ENCODE data around the gene KDM5A.

- TF ChIP-seq, protein P1, sequence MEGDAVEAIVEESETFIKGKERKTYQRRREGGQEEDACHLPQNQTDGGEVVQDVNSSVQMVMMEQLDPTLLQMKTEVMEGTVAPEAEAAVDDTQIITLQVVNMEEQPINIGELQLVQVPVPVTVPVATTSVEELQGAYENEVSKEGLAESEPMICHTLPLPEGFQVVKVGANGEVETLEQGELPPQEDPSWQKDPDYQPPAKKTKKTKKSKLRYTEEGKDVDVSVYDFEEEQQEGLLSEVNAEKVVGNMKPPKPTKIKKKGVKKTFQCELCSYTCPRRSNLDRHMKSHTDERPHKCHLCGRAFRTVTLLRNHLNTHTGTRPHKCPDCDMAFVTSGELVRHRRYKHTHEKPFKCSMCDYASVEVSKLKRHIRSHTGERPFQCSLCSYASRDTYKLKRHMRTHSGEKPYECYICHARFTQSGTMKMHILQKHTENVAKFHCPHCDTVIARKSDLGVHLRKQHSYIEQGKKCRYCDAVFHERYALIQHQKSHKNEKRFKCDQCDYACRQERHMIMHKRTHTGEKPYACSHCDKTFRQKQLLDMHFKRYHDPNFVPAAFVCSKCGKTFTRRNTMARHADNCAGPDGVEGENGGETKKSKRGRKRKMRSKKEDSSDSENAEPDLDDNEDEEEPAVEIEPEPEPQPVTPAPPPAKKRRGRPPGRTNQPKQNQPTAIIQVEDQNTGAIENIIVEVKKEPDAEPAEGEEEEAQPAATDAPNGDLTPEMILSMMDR (IDR thresholded peaks at IDR 0.05), result no peak
- no peak for TF ChIP-seq POLR2A (IDR thresholded peaks at IDR 0.05)
Measured at GRCh38 chr12:234019-234418, 155.1 kb downstream of the KDM5A start.
